Neural cell (in vitro differentiated cells): ENCODE measurements around the gene KRT9.

ENCODE experiments used
- CTCF ChIP-seq: fragments of 450-650 bp; IDR thresholded peaks from 2 replicates; pipeline ENCODE4 v1.5.1; 2014; ENCODE audit warnings: antibody characterized with exemption, mild to moderate bottlenecking, moderate library complexity; ENCODE audit not compliant: poor library complexity, severe bottlenecking
- MXI1 ChIP-seq: fragments of 450-650 bp; conservative IDR thresholded peaks from 2 replicates; pipeline ENCODE4 v1.6.1; 2014; ENCODE audit warnings: antibody characterized with exemption, mild to moderate bottlenecking; ENCODE audit not compliant: poor library complexity, severe bottlenecking
- POLR2AphosphoS5 ChIP-seq: IDR thresholded peaks from 2 replicates; pipeline ENCODE4 v1.6.1; 2012
- TF ChIP-seq, protein P1 (sequence below): IDR thresholded peaks from 2 replicates; pipeline ENCODE4 v1.6.1; 2012; ENCODE audit warnings: borderline replicate concordance

DNA sequence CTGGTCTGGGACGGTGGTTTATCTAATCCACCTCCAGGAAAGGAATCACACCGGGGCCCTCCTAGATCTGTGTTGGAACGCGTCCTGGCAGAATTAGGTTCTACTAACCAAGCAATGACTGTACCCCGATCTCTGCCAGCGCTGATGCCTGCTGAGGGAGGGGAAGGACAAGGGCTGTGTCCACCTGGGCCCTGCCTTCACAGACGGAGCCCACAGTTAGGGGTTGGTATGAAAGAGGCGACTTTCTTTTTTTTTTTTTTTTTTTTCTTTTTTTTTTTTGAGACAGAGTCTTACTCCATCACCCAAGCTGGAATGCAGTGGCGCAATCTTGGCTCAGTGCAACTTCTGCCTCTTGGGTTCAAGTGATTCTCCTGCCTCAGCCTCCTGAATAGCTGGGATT, 33.9 kb downstream of the KRT9 start:
- no peak for TF ChIP-seq MXI1
- no peak for TF ChIP-seq CTCF
- TF ChIP-seq, protein P1, sequence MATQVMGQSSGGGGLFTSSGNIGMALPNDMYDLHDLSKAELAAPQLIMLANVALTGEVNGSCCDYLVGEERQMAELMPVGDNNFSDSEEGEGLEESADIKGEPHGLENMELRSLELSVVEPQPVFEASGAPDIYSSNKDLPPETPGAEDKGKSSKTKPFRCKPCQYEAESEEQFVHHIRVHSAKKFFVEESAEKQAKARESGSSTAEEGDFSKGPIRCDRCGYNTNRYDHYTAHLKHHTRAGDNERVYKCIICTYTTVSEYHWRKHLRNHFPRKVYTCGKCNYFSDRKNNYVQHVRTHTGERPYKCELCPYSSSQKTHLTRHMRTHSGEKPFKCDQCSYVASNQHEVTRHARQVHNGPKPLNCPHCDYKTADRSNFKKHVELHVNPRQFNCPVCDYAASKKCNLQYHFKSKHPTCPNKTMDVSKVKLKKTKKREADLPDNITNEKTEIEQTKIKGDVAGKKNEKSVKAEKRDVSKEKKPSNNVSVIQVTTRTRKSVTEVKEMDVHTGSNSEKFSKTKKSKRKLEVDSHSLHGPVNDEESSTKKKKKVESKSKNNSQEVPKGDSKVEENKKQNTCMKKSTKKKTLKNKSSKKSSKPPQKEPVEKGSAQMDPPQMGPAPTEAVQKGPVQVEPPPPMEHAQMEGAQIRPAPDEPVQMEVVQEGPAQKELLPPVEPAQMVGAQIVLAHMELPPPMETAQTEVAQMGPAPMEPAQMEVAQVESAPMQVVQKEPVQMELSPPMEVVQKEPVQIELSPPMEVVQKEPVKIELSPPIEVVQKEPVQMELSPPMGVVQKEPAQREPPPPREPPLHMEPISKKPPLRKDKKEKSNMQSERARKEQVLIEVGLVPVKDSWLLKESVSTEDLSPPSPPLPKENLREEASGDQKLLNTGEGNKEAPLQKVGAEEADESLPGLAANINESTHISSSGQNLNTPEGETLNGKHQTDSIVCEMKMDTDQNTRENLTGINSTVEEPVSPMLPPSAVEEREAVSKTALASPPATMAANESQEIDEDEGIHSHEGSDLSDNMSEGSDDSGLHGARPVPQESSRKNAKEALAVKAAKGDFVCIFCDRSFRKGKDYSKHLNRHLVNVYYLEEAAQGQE = no peak
- no peak for TF ChIP-seq POLR2AphosphoS5
